ENCODE results near the gene CFAP20DC.

DNA sequence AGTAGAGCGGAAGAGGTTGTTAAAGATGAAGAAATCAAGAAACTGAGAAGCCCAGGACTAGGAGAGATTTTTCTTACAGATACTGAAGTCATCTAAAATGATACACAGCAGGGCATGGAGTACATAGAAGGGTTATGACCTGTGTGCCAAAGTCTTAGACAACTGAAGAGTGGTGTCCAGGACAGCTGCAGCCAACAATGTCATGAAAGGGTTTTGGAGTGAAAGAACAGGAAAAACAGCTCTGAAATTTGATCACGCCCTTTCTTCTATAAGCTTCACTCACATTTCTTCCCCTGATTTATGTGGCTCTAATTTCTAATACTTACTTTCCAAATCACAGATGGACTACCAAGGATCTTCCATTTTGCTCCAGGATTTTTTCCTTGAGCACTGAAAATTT is 3.0 kb downstream of the CFAP20DC start:
- TF ChIP-seq POLR2A (IDR thresholded peaks at IDR 0.05): no peak
- TF ChIP-seq, protein P1, sequence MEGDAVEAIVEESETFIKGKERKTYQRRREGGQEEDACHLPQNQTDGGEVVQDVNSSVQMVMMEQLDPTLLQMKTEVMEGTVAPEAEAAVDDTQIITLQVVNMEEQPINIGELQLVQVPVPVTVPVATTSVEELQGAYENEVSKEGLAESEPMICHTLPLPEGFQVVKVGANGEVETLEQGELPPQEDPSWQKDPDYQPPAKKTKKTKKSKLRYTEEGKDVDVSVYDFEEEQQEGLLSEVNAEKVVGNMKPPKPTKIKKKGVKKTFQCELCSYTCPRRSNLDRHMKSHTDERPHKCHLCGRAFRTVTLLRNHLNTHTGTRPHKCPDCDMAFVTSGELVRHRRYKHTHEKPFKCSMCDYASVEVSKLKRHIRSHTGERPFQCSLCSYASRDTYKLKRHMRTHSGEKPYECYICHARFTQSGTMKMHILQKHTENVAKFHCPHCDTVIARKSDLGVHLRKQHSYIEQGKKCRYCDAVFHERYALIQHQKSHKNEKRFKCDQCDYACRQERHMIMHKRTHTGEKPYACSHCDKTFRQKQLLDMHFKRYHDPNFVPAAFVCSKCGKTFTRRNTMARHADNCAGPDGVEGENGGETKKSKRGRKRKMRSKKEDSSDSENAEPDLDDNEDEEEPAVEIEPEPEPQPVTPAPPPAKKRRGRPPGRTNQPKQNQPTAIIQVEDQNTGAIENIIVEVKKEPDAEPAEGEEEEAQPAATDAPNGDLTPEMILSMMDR (IDR thresholded peaks at IDR 0.05): no peak
- no peak for TF ChIP-seq POLR2AphosphoS5 (IDR thresholded peaks at IDR 0.05)

All from gastroesophageal sphincter (tissue), 3 donors.